HG03175 (cell line): ENCODE measurements around the gene GPC6.
"Not testable (repeated sequence)": the region's sequence is repeated elsewhere in the genome, so short reads cannot be mapped to it uniquely, and the experiment has no call there.

Source experiments
- ATAC-seq: cut with Tn5 transposase; IDR thresholded peaks from one replicate; pipeline ENCODE4 v1.9.1; 2021; ENCODE audit warnings: mild to moderate bottlenecking, moderate library complexity; ENCODE audit not compliant: unreplicated experiment

GPC6 gene

DNA sequence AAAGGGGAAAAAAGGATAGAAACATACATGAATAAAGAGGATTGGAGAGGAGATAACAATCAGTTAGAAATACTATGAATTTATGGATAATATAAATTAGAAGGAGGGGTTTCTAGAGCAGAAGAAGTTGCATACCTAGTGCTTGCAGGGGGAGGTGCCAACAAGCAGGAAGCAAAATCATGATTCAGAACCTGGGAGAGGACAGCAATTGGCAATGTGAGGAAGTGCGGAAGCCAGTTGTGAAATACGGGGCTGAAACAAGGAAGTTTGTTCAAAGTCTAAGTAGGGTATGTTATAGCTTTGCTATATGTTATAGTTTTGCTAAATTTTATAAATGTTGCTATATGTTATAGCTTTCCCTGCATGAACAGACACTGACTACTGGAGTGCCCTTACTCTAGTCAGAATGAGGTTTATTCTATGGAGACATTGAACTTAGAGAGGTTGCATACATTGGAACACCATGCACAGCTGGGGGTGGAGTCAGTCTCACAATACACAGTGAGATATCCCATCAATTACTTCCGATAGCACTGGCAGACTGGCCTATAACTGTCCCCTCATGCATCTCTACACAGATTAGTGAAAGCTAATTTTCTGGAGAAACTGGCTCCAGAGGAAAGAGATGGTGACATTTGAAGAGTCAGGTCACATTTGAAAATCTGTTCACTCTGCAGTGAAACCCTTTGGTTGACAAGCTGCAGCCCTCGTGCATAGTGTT, 92.1 kb downstream of the GPC6 start:
- no peak for ATAC-seq

DNA sequence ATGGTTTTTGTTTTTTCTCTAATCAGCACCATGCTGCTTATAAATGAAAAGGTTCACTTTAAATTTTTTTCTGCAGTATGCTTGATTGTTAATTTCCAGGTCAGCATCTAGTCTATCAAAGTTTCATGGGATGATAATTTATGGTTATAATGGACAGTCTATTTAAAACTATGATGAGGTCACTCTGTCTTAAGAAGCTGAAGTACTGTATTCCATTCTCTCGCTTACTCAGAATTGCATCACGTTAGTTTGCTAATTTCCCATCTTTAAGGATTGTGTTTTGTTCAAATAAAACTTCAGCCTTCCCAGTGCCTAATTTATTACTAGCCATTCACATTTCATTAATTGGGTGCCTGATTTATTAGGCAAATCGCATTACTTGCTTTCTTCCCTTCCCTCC, 94.3 kb downstream of the GPC6 start:
- no peak for ATAC-seq

DNA sequence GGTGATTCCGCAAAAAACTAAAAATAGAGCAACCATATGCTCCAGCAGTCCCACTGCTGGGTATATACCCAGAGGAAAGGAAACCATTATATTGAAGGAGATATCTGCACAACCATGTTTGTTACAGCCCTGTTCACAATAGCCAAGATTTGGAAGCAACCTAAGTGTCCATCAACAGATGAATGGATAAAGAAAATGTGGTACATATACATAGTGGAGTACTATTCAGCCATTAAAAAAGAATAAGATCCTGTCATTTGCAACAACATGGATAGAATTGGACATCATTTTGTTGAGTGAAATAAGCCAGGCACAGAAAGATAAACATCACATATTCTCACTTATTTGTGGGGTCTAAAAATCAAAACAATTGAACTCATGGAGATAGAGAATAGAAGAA, 97.3 kb downstream of the GPC6 start:
- not testable (repeated sequence) for ATAC-seq

DNA sequence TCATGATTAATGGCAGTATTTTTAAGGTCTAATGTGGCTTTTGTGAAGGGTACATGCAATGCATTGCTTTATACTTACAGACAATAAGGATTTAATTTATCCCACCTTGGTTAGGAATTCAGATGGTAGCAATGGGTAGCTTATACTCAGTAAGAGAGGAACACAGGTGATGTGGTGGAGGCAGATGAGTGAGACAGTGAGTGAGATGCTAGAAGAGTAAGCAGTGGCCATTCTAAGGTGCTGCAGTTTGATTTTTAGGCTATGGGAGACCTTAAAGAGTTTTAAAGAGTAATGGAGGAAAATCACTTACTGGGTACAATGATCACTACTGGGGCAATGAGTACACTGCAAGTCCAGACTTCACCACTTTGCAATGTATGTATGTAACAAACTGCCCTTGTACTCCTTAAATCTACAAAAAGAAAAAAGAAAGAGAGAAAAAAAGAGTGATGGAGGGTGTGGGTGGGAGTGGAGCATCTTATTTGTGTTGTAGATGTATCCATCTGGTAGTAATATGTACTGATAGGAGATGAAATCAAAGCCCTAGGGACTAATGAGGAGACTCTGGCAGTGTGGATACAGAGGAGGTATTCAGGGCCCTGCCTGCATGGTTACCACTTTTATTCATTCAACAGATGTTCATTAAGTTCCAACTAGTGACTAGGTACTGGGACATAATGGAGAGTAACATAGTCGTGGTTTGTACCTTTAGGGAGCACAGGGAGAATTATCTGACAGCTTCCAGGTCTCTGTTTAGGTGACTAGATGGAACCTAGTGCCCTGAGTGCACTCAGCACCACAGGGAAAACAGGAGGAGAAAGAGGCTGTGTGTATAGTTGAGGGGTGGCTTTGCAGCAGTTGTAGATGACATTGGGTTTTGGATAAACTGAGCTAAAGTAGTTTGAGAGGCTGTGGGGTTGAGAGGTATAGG, 99.0 kb downstream of the GPC6 start:
- no peak for ATAC-seq

DNA sequence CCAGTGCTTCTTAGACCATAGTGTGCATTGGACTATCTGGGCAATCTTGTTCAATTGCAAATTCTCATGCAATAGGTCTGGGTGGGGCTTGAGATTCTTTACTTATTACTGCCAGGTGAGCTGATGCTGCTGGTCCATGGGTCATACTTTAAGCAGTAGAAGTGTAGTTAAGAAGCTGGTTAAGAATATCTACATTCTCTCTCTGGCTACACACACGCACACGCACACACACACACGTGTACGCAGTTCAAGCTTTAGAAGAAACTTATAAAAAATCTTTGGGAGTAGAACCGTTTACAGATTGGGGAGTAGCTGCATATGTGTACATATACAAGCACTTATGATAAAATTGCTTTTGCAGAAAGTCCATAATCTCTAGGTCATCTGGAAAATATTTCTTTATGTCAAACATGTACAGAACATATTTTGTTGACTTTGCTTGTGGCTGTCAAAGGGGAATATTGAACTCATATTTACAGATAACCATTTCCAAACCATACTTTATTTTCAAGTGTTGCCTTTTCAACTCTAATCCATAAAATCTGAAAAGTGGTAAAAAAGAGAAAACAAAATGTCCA, 99.7 kb downstream of the GPC6 start:
- no peak for ATAC-seq

DNA sequence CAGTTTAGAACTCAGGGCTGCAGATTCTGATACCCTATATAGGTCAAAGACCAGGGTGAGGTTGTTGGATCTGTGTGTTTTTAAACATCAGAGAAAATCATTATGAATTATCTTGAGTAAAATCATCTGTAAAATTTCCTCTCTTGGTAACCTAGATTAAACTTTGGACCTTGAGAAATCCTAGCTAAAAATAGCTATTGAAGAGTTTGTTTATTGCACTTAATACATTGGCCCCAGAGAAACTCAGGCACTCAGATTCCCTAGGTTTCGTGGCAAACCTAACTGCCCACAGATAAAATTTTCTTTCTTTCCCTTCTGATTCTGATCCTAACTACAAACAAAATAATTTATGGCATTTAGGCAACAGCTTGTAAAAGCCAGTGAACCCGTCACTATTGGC, 102.3 kb downstream of the GPC6 start:
- ATAC-seq = no peak

DNA sequence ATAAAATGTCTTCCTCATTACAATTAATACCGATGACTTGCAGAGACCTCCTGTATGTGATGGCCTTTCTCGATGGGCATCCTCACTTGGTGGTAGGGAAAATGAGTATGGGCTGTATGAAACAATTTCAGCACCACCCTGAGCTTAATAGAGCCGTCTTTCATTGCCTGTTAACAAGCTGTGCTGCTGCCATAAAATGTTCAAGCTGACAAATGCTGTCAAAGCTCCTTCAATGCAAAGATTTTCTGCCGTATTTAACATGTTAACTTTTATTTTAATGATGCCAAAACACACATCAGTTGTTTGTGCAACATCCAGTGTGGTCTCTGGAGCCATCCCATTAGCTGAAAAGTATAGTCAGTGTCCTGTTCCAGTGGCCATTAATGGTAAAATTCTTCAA, 110.1 kb downstream of the GPC6 start:
- no peak for ATAC-seq

DNA sequence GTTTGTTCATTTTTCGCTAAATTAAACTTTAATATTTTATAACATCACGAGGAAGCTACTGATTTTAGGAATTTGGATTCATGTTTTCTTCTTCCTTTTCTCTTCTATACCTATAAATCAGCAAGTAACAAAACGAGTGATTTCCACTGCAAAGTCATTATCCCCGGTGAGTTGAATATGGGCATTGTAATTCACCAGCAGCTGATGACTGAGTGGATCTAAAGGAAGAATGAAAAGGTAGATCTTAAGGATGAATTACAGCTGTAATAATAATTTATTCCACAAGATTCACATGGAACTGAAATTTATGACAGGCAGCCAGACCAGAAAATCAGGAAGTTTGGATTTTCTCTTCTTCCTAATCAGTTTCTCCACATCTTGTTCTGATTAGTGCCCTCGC, 111.4 kb downstream of the GPC6 start:
- ATAC-seq = no peak

DNA sequence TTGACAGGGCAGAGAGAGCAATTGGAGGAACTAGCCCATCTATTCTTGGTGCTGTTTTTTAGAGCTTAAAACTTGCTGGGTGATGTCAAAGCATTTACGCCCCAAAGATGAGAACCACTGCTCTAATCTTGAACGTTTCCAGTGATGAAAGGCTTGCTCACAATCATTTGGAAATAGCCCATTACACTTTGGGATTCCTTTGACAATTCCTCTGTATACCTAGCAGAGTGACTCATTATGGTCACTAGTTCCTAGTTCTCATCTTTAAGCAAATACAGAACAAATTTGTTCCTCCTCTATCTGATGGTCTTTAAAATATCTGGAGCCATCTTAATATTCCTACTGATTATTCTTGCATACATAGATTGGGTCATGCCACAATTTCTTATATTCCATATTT, 112.3 kb downstream of the GPC6 start:
- ATAC-seq = no peak

DNA sequence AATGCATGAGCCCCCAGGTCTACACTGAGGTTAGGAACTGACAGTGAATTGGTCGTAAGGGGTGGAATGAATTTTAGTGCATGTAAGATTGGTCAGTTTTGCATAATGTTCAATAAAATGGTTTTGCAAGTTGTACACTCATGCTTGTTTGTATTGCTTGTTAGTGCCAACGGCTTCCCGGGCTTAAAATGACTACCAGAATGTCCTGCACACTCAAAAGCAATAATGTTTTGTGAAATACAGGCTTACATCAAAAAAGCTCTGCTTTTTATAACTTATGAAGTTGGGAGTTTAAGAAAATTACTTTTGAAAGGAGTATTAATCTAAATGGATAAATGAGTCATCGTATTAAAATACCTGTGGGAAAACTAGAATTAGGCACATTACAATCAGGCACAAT, 112.9 kb downstream of the GPC6 start:
- ATAC-seq = no peak

DNA sequence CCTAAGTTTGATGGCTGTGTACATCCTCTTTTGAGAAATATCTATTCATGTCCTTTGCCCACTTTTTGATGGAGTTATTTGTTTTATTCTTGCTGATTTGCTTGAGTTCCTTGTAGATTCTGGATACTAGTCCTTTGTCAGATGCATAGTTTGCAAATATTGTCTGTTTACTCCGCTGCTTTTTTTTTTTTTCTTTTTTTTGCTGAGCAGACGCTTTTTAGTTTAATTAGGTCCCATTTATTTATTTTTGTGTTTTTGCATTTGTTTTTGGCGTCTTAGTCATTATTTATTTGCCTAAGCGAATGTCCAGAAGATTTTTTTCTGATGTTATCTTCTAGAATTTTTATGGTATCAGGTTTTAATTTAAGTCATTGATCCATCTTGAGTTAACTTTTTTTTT, 114.9 kb downstream of the GPC6 start:
- no peak for ATAC-seq

DNA sequence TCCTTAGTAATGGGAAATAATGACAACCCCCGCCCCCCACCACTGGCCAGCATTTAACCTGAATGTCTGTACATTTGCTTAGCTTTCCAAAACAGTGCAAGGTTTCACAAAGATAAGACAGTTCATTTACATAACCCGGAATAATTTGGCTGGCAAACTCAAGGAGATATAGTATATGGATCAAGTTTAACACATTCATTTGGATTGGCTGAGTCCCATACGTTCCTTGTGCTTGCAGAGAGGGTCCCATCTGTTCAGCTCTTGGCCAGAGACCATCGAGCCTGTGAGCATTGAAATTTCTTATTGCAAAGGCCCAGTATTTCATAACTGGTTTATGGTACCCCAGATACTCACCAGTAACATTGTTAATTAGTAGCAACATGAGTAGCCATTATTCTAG, 116.5 kb downstream of the GPC6 start:
- no peak for ATAC-seq

DNA sequence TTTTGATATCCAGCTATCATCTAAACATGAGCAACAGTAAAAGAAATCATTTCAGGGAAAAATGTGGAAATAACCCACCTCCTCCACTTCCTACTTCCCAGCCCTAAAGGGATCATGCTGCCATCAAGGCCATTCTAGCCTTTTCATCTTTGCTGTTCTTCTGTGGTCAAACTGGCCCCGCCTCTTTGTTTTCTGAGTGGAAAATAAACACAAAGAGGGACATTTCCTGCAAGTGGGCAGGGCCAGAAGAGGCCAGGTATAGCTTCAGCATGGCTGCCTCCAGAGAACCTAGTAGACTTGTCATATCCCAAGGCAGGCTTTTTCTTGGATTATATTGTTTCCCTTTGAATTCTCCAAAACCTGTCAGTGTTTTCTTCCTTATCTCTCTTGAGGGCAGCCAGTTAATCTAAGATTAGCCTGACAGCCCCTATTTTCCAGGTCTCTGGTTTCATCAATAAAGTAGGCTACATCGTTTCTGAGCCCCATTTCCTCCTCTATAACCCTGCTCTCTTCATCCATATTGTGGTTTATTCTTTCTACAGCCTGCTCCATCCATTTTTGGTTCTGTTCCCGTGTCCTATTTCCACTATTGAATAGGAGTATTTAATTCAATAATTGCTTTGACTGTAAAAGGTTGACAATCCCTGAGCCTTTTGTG, 117.6 kb downstream of the GPC6 start:
- ATAC-seq = no peak

DNA sequence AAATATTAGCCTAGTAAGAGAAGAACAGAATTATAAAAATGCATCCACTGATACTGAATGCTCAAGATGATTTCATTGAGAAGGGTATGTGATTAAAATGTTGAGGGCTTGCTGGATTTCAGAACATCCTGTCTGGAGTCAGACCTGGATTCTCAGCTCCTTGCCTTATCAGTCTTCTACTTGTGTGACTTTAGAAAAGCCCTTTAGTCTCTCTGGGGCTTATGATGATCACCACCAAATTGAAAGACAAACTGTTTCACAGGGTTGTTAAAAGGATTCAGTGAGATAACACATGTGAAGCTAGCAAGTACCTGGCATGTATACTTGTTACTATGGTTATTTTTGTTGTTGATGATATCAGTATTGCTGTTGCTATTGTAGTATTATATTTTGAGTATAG, 118.4 kb downstream of the GPC6 start:
- ATAC-seq = no peak

DNA sequence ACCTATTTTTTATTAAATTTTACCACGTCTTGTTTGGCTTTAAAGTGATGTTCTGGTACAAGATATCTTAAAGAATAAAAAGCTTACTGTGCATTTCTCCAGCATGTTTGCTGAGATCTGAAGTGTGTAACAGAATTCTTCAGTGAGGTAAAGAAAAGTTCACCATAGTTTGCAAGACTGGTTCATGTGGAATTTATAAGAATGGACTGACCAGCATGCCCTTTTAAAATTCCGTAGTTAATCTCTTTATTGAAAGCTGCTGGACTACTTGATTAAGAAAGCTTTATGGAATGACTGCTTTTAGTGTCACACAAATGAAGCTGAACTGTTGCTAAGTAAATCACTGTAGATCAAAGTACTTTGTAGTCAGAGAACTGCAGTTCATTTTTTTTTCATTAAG, 119.2 kb downstream of the GPC6 start:
- no peak for ATAC-seq

DNA sequence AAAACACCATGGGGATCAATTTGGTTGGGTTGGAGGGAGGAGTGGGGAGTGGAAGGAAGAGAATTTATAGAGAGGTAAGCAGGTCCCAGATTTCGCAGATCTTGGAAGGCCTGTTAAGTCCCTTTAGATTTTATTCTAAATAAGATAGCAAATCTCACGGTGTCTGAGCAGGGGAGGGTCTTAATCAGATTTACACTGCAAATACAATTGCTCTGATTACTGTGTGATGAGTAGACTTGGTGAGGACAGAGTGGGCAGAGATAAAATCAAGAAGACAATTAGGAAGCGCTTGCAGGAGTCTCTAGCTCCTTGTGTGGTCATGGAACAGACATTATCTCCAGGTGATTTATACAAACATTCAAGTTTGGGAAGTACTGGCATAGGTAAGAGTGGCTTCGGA, 126.0 kb downstream of the GPC6 start:
- ATAC-seq = no peak

DNA sequence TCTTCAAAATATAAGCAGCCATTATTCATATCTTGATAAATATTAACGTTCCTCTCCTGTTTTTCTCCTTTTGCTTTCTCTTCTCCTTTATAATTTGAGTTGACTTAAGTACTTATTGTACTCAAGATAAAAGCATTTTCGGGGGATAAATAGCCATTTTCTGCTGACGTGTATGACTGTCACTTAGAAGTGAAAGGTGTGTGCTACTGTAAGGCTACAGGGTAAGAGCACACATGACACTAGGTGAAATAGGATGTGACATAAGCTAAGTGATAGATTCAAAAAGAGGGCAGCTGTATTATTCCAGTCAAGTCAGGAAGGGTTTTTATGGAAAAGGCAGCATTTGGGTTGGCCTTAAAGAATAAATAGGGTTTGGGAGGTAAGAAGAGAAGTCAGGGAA, 128.5 kb downstream of the GPC6 start:
- ATAC-seq = no peak

DNA sequence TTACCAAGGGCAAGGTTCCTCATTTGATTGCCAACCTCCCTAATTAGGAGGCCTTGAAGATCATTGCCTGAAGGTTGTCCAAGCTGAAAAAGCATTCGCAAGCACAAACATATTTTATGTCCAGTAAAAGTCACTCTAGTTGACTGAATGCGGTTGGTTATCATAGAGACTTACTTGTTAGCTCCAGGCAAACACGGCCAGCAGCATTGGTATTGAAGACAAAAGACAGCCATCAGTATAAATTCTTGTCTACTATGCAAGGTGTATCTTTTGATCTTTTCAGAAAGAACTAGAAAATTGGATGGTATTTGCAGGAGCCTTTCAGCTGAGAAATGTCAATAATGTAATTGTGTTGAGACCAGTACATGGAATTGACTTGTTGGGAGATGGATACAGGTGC, 129.9 kb downstream of the GPC6 start:
- no peak for ATAC-seq

DNA sequence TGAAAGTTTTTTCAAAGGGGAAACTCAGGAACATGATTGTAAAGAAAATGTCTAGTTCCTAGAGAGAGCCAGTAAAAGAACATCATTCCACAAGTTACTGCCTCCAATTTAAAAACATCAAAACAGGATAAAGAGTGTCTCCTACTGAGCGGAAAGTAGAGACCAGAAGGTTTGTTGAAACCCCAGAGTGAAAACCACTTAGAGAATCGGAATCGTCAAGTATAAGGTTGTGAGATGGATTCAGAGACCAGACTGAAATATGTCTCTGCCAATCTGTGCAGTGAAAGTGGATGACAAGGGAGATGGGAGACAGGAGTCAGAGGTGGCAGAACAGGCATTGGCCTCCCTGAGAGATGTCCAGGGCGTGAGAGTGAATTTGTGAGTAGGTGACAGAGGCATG, 133.4 kb downstream of the GPC6 start:
- ATAC-seq = no peak

DNA sequence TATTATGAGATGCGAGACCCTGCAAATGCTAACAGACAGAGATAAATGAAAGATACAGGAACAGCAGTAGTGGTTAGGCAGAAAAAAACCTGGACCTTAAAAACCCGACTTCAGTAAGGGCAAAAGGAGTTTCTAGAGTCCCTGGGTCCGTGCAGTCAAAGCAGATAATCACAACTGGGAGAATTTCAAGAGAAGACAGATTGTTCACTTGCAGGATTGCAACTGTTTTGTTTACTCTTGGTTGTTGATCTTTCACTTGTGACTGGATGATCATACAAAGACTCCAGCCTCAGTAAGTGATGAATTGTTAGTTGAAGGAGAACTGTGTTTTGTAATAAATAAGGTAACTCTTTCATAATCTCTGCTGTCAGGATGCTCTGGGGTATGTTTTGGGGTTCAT, 135.1 kb downstream of the GPC6 start:
- no peak for ATAC-seq

DNA sequence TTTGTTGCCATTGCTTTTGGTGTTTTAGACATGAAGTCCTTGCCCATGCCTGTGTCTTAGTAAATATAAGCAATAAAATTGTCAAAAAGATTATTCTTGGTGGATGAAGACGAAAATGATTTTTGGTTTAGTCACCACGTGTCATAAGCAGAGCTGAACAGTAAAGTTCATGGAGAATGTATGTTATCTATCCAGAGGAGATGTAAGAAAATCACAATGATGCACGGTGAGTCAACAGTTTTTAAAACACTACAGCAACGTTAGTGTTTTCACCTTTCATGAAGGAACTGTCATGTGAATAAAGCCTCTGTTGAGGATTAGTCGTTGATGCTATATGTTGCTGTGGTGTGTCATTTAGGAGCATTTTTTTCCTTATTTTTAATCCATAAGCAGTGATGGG, 137.6 kb downstream of the GPC6 start:
- ATAC-seq = no peak

DNA sequence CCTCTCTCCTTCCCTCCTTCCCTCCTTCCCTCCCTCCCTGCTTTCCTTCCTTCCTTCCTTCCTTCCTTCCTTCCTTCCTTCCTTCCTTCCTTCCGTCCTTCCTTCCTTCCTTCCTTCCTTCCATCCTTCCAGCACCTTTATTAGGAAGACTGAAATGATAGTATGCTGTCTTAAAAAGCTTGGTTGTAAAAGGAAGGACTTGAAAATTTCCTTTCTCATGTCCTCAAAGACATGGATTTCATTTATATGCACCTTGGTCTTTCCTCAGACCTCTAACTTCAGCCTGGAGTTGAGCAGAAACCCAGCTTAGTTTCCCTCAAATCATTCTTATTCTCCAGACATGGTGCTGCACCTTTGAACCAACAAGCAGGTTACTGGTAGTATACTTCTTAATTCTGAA, 141.7 kb downstream of the GPC6 start:
- no peak for ATAC-seq
